ENCODE measurements around the gene C1orf94. TPM values are rescaled to one million over a fixed set of nuclear protein-coding genes. Genes with fewer than 3 reads are reported as not detected.

C1orf94 gene
- total RNA-seq, 1 donor from 2014 or later, result 0.37 TPM

- H3K27me3 ChIP-seq, result no peaks in the 10 kb centered on the region
- Mint-ChIP-seq H3K27ac (no peak overlapping the region), H3K4me1 (peaks cover 2% of the 10 kb centered on the region), H3K36me3 (no peaks in the 10 kb centered on the region), H3K27me3 (ENCODE audit: insufficient read depth, low read depth) (peaks cover 12% of the 10 kb centered on the region), H3K9me3 (peaks cover 2% of the 10 kb centered on the region), H3K4me3 (no peak overlapping the region)
- no peaks in the 10 kb centered on the region for H3K36me3 ChIP-seq
- peaks cover 11% of the 10 kb centered on the region for H3F3A ChIP-seq (ENCODE audit: low read depth)
- H3K4me2 ChIP-seq, result peak overlapping the region; percentile 51
- no peaks in the 10 kb centered on the region for H4K20me1 ChIP-seq (ENCODE audit: low read depth)
- peak overlapping the region; percentile 60 for H2AFZ ChIP-seq (replicated peaks)
- H3K9ac ChIP-seq, result no peak overlapping the region
- H3K4me3 ChIP-seq, result no peak overlapping the region
- no peak for TF ChIP-seq EZH2phosphoT487 (IDR thresholded peaks at IDR 0.05)
- no peak for TF ChIP-seq EZH2 (IDR thresholded peaks at IDR 0.05)
- TF ChIP-seq, protein P1, sequence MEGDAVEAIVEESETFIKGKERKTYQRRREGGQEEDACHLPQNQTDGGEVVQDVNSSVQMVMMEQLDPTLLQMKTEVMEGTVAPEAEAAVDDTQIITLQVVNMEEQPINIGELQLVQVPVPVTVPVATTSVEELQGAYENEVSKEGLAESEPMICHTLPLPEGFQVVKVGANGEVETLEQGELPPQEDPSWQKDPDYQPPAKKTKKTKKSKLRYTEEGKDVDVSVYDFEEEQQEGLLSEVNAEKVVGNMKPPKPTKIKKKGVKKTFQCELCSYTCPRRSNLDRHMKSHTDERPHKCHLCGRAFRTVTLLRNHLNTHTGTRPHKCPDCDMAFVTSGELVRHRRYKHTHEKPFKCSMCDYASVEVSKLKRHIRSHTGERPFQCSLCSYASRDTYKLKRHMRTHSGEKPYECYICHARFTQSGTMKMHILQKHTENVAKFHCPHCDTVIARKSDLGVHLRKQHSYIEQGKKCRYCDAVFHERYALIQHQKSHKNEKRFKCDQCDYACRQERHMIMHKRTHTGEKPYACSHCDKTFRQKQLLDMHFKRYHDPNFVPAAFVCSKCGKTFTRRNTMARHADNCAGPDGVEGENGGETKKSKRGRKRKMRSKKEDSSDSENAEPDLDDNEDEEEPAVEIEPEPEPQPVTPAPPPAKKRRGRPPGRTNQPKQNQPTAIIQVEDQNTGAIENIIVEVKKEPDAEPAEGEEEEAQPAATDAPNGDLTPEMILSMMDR (IDR thresholded peaks at IDR 0.05), result no peak
- H3K4me1 ChIP-seq, result peaks cover 11% of the 10 kb centered on the region
- no peaks in the 10 kb centered on the region for H3K79me2 ChIP-seq (ENCODE audit: low read depth)
- no peak overlapping the region for H3K27ac ChIP-seq
- no peaks in the 10 kb centered on the region for H3K9me3 ChIP-seq (ENCODE audit: low read depth)
- DNase-seq (ENCODE audit: low spot score), result peak; percentile 70
These were observed 11.7 kb downstream of the C1orf94 start for GRCh38 chr1:34188418-34188817.

- H3K9me3 Mint-ChIP-seq, result peaks cover 2% of the 10 kb centered on the region
- no peak overlapping the region for H3K9ac ChIP-seq
- H3K27ac ChIP-seq, result no peak overlapping the region
- TF ChIP-seq EZH2phosphoT487 (IDR thresholded peaks at IDR 0.05) (no peak), EZH2 (IDR thresholded peaks at IDR 0.05) (no peak)
- TF ChIP-seq, protein P1 (IDR thresholded peaks at IDR 0.05), result no peak
- H3K4me2 ChIP-seq, result peak overlapping the region; percentile 51
- H3K4me3 Mint-ChIP-seq, result no peak overlapping the region
- DNase-seq (ENCODE audit: low spot score), result no peak
- no peaks in the 10 kb centered on the region for H4K20me1 ChIP-seq (ENCODE audit: low read depth)
- peaks cover 11% of the 10 kb centered on the region for H3F3A ChIP-seq (ENCODE audit: low read depth)
- H3K36me3 Mint-ChIP-seq, result no peaks in the 10 kb centered on the region
- H3K79me2 ChIP-seq (ENCODE audit: low read depth), result no peaks in the 10 kb centered on the region
- peaks cover 2% of the 10 kb centered on the region for H3K4me1 Mint-ChIP-seq
- no peaks in the 10 kb centered on the region for H3K9me3 ChIP-seq (ENCODE audit: low read depth)
- peaks cover 17% of the 10 kb centered on the region for H3K27me3 Mint-ChIP-seq (ENCODE audit: insufficient read depth, low read depth)
- no peak overlapping the region for H3K27ac Mint-ChIP-seq
- no peaks in the 10 kb centered on the region for H3K27me3 ChIP-seq
- no peak overlapping the region for H2AFZ ChIP-seq (replicated peaks)
- no peak overlapping the region for H3K4me3 ChIP-seq
- H3K4me1 ChIP-seq, result peaks cover 11% of the 10 kb centered on the region
- no peaks in the 10 kb centered on the region for H3K36me3 ChIP-seq
These were observed 12.3 kb downstream of the C1orf94 start for GRCh38 chr1:34188985-34189384.

DNA sequence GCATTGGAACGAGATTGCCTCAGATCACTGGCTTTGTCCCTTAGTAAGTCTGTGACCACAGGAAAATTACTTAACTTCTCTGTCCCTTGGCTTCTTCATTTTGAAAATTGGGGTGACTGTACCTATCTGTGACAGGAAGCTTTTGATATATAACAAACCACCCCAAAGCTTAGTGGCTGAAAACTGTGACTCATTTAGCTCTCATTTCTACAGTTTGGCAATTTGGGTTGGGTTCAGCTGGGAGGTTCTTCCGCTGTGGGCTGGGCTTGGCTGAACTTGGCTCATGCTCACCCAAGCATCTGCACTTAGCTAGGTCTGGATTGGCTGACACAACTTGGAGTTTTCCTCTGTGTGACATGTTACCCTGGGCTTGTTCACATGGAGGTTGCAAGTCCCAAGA is 14.0 kb downstream of the C1orf94 start:
- H3K27ac Mint-ChIP-seq, result no peak overlapping the region
- Histone ChIP-seq H3K79me2 (ENCODE audit: low read depth) (no peaks in the 10 kb centered on the region), H3K4me2 (no peak overlapping the region), H3K36me3 (no peaks in the 10 kb centered on the region), H3K27me3 (no peaks in the 10 kb centered on the region), H3K9me3 (ENCODE audit: low read depth) (no peaks in the 10 kb centered on the region), H4K20me1 (ENCODE audit: low read depth) (no peaks in the 10 kb centered on the region), H3K27ac (no peak overlapping the region), H3K4me3 (no peak overlapping the region), H3K9ac (no peak overlapping the region), H3K4me1 (peaks cover 11% of the 10 kb centered on the region), H2AFZ (replicated peaks) (no peak overlapping the region), H3F3A (ENCODE audit: low read depth) (peaks cover 11% of the 10 kb centered on the region)
- no peak overlapping the region for H3K4me3 Mint-ChIP-seq
- H3K9me3 Mint-ChIP-seq, result peaks cover 2% of the 10 kb centered on the region
- TF ChIP-seq EZH2phosphoT487 (IDR thresholded peaks at IDR 0.05) (no peak), EZH2 (IDR thresholded peaks at IDR 0.05) (no peak)
- TF ChIP-seq, protein P1 (IDR thresholded peaks at IDR 0.05), result no peak
- peaks cover 17% of the 10 kb centered on the region for H3K27me3 Mint-ChIP-seq (ENCODE audit: insufficient read depth, low read depth)
- DNase-seq (ENCODE audit: low spot score), result no peak
- no peaks in the 10 kb centered on the region for H3K36me3 Mint-ChIP-seq
- peaks cover 2% of the 10 kb centered on the region for H3K4me1 Mint-ChIP-seq
